Activated CD4-positive, alpha-beta T cell treated with anti-CD3 and anti-CD28 coated beads for 36 hours (primary cell): Measurements from ENCODE around the gene MUC20. TPM values are rescaled to one million over a fixed set of nuclear protein-coding genes. Genes with fewer than 3 reads are reported as not detected.

Source experiments
- ATAC-seq: fragments of 200-7000 bp; cut with Tn5 transposase; one replicate; pipeline ENCODE4 v1.10.0; 2021; ENCODE audit warnings: mild to moderate bottlenecking, moderate library complexity
- CTCF ChIA-PET: fragments of 350-600 bp; sonication (Branson Sonifier 250); formaldehyde crosslinking; loops from one replicate; lab custom pipeline; 2021; ENCODE audit warnings: antibody characterized with exemption; lab: Charles Lee
- POLR2A ChIA-PET: fragments of 350-600 bp; sonication (Branson Sonifier 250); formaldehyde crosslinking; loops from one replicate; lab custom pipeline; 2021; ENCODE audit warnings: antibody characterized with exemption, inconsistent platforms; lab: Charles Lee
- DNase-seq: peaks from one replicate; pipeline ENCODE4 v3.0.0-alpha.2; 2020
- H3K27ac Mint-ChIP-seq: one replicate; pipeline ENCODE4 v1.8.0; 2021; ENCODE audit warnings: mixed read lengths
- H3K27me3 Mint-ChIP-seq: one replicate; pipeline ENCODE4 v1.8.0; 2021; ENCODE audit warnings: mixed read lengths
- H3K36me3 Mint-ChIP-seq: one replicate; pipeline ENCODE4 v1.8.0; 2021; ENCODE audit warnings: low read depth, mixed read lengths
- H3K4me1 Mint-ChIP-seq: one replicate; pipeline ENCODE4 v1.8.0; 2021; ENCODE audit warnings: mixed read lengths
- H3K4me3 Mint-ChIP-seq: one replicate; pipeline ENCODE4 v1.8.0; 2021; ENCODE audit warnings: mild to moderate bottlenecking, moderate library complexity, mixed read lengths
- H3K9me3 Mint-ChIP-seq: one replicate; pipeline ENCODE4 v1.8.0; 2021; ENCODE audit warnings: low read depth, mixed read lengths
- intact Hi-C, 2 experiments: fragments of 100-400 bp; cut with DNase I in 1 of 2; cut with micrococcal nuclease in 1 of 2; formaldehyde crosslinking; loops; one replicate each; pipeline versions ENCODE4 v1.14.2 to v1.15.1; 2022 to 2024; cut with DNase I, micrococcal nuclease
- total RNA-seq, 2 experiments: library from RNA; stranded (reverse); gene quantifications; one replicate each; pipeline ENCODE4 v1.2.3, GENCODE V29; 2021

MUC20 gene
- total RNA-seq, 2 experiments from 2014 or later: 0.30 to 0.54 TPM

DNA sequence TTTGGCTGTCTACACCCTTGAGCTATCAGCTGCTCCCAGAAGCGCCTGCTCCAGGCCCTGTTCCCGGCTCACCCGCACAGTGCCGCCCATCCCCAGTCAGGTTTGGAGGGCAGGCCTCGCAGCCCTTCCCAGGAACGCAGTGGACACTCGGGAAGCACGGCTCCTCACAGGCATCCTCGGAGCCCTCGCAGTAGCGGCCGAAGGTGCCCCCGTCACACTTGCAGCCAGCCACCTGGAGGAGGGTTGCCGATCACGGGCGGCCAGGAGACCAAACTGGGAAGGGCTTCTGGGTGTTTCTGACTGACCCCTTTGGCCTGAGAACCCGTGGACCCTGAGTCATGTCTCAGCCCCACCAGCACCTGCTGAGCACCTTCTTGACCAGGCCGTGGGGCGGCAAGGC, 33.4 kb downstream of the MUC20 start:
- Mint-ChIP-seq H3K4me1 (peaks cover 11% of the 10 kb centered on the region), H3K27me3 (peaks cover 13% of the 10 kb centered on the region), H3K27ac (no peak overlapping the region), H3K36me3 (no peaks in the 10 kb centered on the region), H3K9me3 (no peaks in the 10 kb centered on the region), H3K4me3 (no peak overlapping the region)
- ChIA-PET CTCF (no interaction called here), POLR2A (no interaction called here)
- intact Hi-C loops: no loop called here
- DNase-seq (no peak), ATAC-seq (no peak)

DNA sequence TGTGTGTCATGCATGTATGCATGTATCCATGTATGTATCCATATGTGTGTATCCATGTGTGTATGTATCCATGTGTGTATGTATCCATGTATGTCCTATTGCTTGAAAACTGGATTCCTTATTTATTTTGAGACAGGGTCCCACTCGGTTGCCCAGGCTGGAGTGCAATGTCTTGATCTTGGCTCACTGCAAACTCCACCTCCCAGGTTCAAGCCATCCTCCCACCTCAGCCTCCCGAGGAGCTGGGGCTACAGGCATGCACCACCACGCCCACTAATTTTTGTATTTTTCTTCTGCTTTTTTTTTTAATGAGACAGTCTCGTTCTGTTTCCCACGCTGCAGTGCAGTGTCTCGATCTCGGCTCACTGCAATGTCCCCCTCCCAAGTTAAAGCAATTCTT, 34.1 kb downstream of the MUC20 start:
- ChIA-PET CTCF (interaction anchor here (0.7 to 1.8 kb wide), 2 partner anchors 60 to 95 kb away, joined by 3 read pairs; no protein-coding TSS in a partner anchor), POLR2A (no interaction called here)
- no peak for DNase-seq
- Mint-ChIP-seq H3K27ac (no peak overlapping the region), H3K27me3 (peaks cover 18% of the 10 kb centered on the region), H3K4me3 (no peak overlapping the region), H3K9me3 (no peaks in the 10 kb centered on the region), H3K4me1 (peaks cover 11% of the 10 kb centered on the region), H3K36me3 (no peaks in the 10 kb centered on the region)
- intact Hi-C loops: no loop called here
- no peak for ATAC-seq

DNA sequence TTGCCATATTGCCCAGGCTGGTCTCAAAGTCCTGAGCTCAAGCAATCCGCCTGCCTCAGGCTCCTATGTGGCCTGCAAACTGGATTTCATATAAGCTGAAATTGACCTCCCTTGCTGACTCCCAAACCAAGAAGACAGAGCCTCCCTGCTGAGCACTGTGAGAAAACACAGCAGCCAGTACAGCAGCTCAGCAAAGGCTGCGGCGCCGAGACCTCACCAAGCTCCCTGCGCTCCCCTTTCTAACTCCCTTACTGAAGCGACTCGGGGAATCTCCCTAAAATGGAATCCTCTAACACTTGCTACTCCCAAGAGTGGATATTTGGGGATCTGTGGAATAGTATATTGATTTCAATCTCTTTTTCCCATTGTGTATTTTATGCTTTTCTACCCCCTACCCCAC, 34.6 kb downstream of the MUC20 start:
- intact Hi-C loops: no loop called here
- H3K9me3 Mint-ChIP-seq: no peaks in the 10 kb centered on the region
- peaks cover 22% of the 10 kb centered on the region for H3K27me3 Mint-ChIP-seq
- no peak overlapping the region for H3K4me3 Mint-ChIP-seq
- H3K36me3 Mint-ChIP-seq: no peaks in the 10 kb centered on the region
- ChIA-PET CTCF (interaction anchor here (0.7 to 1.8 kb wide), 2 partner anchors 60 to 95 kb away, joined by 3 read pairs; no protein-coding TSS in a partner anchor), POLR2A (no interaction called here)
- no peak for DNase-seq
- H3K27ac Mint-ChIP-seq: no peak overlapping the region
- peaks cover 11% of the 10 kb centered on the region for H3K4me1 Mint-ChIP-seq
- no peak for ATAC-seq

DNA sequence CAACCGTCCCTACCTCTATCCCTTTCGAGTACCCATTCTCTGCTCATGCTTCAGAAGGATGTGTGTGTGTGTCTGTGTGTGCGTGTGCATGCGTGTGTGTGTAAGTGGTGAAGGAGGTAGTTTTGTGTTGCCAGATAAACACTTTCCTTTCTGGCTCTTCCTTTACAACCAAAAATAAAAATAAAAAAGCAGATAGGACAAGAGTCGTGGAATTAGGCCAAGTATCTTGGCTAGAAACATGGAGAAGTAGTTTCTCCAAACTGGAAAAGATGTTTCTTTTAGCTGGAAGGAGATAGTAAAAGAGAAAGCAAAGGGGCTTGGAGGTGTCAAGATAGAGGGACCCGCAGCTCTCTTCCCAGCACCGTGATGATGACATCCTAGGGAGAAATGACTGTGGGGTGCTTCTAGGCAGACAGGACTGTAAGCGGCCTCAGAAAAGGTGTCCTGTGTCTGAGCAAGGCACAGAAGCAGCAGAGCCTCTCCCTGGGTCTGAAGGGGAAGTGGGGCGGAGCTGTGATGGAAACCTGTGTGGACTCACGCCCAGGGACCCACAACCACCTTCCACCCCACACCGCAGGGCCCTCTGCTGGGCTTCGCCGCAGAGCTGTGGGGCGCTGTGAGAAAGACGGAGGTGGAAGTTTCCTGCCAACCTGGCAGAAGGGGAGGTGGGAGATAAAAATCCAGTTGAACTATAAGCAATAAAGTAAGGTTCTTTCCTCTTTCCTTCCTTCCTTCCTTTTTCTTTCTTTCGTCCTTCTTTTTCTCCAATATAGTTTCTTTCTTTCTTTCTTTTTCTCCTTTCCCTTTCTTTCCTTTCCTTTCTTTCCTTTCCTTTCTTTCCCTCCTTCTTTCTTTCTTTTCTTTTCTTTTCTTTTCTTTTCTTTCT, 35.3 kb downstream of the MUC20 start:
- intact Hi-C loops: no loop called here
- H3K27me3 Mint-ChIP-seq: peaks cover 29% of the 10 kb centered on the region
- no peaks in the 10 kb centered on the region for H3K36me3 Mint-ChIP-seq
- no peak overlapping the region for H3K27ac Mint-ChIP-seq
- ChIA-PET POLR2A (no interaction called here), CTCF (interaction anchor here (1.8 kb wide), 1 partner anchor 59 kb away, joined by 3 read pairs; no protein-coding TSS in a partner anchor)
- DNase-seq (peak; percentile 59), ATAC-seq (peak; percentile 90)
- H3K4me1 Mint-ChIP-seq: peaks cover 11% of the 10 kb centered on the region
- no peak overlapping the region for H3K4me3 Mint-ChIP-seq
- H3K9me3 Mint-ChIP-seq: no peaks in the 10 kb centered on the region

GRCh38 chr3:195757438-195757770, 36.6 kb downstream of the MUC20 start:
- Mint-ChIP-seq H3K36me3 (no peaks in the 10 kb centered on the region), H3K4me3 (no peak overlapping the region), H3K27me3 (peaks cover 29% of the 10 kb centered on the region), H3K9me3 (no peaks in the 10 kb centered on the region), H3K4me1 (peaks cover 11% of the 10 kb centered on the region), H3K27ac (no peak overlapping the region)
- ChIA-PET CTCF (no interaction called here), POLR2A (no interaction called here)
- DNase-seq (no peak), ATAC-seq (no peak)
- intact Hi-C loops: no loop called here

DNA sequence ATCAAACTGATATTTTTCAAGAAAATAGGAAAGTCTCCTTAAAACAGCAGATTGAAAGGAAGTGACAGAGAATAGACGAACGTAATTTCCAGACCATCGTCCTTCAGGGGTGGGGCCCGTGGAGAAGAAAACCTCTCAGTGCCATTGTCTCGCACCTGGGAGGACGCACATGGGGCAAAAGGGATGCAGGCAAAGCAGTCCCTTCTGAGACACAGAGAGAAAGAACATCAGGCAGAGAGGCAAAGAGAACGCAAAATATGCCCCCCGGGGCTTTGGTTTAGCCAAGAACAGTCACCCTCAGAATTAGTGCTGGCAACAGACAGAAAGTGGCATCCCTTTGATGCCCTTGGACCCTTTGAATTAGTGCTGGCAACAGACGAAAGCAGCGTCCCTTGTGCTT, 37.0 kb downstream of the MUC20 start:
- H3K27me3 Mint-ChIP-seq: peaks cover 29% of the 10 kb centered on the region
- H3K27ac Mint-ChIP-seq: no peak overlapping the region
- ChIA-PET POLR2A (no interaction called here), CTCF (no interaction called here)
- no peak overlapping the region for H3K4me3 Mint-ChIP-seq
- intact Hi-C loops: no loop called here
- DNase-seq (no peak), ATAC-seq (no peak)
- H3K4me1 Mint-ChIP-seq: peaks cover 11% of the 10 kb centered on the region
- no peaks in the 10 kb centered on the region for H3K9me3 Mint-ChIP-seq
- H3K36me3 Mint-ChIP-seq: no peaks in the 10 kb centered on the region

DNA sequence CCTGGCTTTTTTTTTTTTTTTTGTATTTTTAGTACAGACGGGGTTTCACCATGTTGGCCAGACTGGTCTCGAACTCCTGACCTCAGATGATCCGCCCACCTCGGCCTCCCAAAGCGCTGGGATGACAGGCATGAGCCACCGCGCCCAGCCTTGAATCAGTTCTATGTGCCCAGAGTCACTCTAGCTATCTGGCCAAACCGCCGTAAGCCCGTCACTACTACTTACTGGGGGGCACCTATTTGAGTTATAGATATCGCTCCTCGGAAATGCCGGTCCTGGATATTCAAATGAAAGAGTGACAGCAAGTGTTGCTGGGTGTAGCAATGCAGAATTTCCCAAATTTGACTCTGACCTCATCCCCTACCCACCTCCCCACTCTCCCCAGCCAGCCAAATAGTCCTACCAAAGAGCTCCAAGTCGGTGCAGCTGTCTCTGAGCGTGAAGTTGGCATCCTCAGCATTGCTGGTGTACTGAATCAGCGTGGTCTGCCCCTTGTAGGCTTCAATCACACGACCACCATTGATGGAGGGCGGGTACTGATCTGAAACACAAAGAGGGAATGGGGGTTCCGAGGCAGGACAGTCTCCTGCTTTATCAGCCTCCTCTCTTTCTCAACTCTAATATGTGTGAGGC, 38.1 kb downstream of the MUC20 start:
- Mint-ChIP-seq H3K27ac (no peak overlapping the region), H3K27me3 (peaks cover 38% of the 10 kb centered on the region), H3K9me3 (no peaks in the 10 kb centered on the region), H3K36me3 (no peaks in the 10 kb centered on the region), H3K4me1 (peaks cover 9% of the 10 kb centered on the region), H3K4me3 (no peak overlapping the region)
- intact Hi-C loops: no loop called here
- CTCF ChIA-PET: no interaction called here
- no peak for DNase-seq
- ATAC-seq: no peak
- POLR2A ChIA-PET: interaction anchor here (0.5 kb wide), 1 partner anchor 241 kb away, joined by 6 read pairs; no protein-coding TSS in a partner anchor

DNA sequence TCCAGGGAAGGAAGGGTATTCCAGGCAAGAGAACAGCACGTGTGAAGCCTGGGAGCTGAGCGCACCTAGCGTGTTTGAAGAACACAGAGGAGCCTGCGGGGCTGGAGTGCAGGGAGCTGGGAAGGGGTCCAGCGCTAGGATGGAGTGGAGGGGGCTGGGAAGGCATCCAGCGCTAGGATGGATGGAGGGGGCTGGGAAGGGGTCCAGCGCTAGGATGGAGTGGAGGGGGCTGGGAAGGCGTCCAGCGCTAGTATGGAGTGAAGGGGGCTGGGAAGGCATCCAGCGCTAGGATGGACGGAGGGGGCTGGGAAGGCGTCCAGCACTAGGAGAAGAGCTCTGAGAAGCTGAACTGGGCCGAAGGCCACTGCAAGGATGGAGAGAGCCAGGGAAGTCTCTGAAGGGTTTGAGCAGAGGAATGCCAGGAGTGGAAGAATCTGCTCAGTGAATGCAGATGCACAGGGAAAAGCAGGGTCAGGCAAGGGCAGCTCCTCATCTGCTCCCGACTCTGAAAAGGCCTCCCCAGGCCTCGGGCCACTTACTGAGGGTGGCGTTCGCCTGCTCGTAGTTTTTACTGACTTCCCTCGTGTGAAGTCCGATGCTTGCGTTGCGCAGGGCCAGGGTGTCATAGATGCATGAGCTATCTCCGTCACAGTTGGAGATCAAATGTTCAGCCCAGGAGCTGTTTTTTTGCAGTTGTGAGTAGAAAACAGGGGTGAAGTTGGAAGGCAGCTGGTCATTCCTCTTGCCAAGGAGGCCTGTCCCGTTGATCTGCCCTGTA, 39.8 kb downstream of the MUC20 start:
- no peak for ATAC-seq
- Mint-ChIP-seq H3K4me3 (no peak overlapping the region), H3K9me3 (no peaks in the 10 kb centered on the region), H3K36me3 (no peaks in the 10 kb centered on the region), H3K27ac (no peak overlapping the region), H3K4me1 (peaks cover 9% of the 10 kb centered on the region), H3K27me3 (peaks cover 46% of the 10 kb centered on the region)
- ChIA-PET CTCF (no interaction called here), POLR2A (no interaction called here)
- DNase-seq: no peak
- intact Hi-C loops: no loop called here

DNA sequence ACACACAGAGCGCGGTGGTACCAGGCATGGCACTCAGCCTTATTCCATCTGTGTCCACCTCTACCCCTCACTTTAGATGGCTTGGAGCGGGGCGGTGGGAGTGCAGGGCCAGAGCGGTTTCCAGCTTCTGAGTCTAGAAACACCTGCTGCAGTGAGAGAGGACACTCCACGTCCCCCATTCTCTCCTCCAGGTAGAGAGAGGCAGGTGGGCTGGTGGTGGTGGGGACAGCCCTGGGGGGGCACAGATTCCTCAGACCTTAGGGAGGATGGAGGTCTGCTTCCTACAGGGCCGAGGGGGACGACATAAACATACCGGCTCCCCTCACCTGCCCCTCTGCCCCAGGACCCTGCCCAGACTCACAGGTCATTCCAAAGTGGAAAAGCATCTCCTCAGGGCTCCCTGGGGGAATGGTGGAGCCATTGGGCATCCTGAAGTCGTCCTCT, 40.4 kb downstream of the MUC20 start:
- H3K9me3 Mint-ChIP-seq: no peaks in the 10 kb centered on the region
- no peaks in the 10 kb centered on the region for H3K36me3 Mint-ChIP-seq
- H3K27me3 Mint-ChIP-seq: peaks cover 46% of the 10 kb centered on the region
- H3K4me1 Mint-ChIP-seq: peaks cover 4% of the 10 kb centered on the region
- intact Hi-C loops: no loop called here
- DNase-seq (no peak), ATAC-seq (no peak)
- H3K4me3 Mint-ChIP-seq: no peak overlapping the region
- CTCF ChIA-PET: no interaction called here
- POLR2A ChIA-PET: no interaction called here
- H3K27ac Mint-ChIP-seq: no peak overlapping the region

DNA sequence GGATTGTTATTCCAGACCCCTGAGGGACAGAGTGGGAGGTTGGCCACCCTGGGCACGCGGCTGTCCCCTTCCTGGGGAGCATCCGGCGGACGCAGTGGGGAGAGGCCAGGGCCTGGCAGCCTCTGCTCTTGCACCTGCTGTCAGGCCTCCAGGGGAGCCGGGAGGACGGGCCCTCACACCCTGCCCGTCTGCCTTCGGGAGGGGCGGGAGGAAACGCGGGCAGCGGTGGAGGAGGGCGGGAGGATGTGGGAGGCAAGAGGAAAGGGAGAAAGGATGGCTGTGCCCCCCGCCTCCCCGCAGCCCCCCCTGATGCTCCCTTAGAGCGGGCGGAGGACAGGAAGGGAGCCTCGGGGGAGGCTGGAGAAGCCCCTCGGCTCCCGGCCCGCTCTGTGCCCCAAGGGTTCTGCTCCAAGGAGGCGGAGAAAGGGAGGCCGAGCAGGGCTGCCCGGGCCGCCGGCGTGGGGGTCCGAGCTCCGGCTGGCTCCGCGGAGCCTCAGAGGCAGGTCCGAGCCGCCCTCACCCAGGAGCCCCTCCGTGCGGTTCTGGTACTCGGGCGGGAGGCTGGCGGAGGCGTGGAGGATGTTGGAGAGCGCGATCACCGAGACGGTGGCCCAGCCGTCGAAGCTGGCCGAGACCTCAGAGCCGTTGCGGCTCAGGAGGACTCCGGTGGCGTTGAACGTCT, 40.9 kb downstream of the MUC20 start:
- Mint-ChIP-seq H3K27me3 (peaks cover 46% of the 10 kb centered on the region), H3K4me3 (no peak overlapping the region), H3K36me3 (no peaks in the 10 kb centered on the region), H3K4me1 (peaks cover 4% of the 10 kb centered on the region), H3K9me3 (no peaks in the 10 kb centered on the region), H3K27ac (no peak overlapping the region)
- DNase-seq (no peak), ATAC-seq (no peak)
- ChIA-PET POLR2A (no interaction called here), CTCF (no interaction called here)
- intact Hi-C loops: no loop called here

- Mint-ChIP-seq H3K27ac (no peak overlapping the region), H3K27me3 (peaks cover 42% of the 10 kb centered on the region), H3K4me3 (no peak overlapping the region), H3K36me3 (no peaks in the 10 kb centered on the region), H3K9me3 (no peaks in the 10 kb centered on the region), H3K4me1 (no peaks in the 10 kb centered on the region)
- CTCF ChIA-PET: no interaction called here
- no peak for DNase-seq
- intact Hi-C loops: no loop called here
- no peak for ATAC-seq
- POLR2A ChIA-PET: no interaction called here
Measured at GRCh38 chr3:195762249-195762585, 41.4 kb downstream of the MUC20 start.
